Body of pancreas (tissue), 4 donors: ENCODE measurements around the gene FBXL22. TPM values are rescaled to one million over a fixed set of nuclear protein-coding genes. Genes with fewer than 3 reads are reported as not detected.

ENCODE experiments used
- ATAC-seq: fragments of 150-250 bp; one replicate; pipeline ENCODE4 v1.9.1; 2016
- DNase-seq, 4 donors: peaks; one replicate each; pipeline ENCODE4 v3.0.0-alpha.2; 2019
- H3K27ac ChIP-seq, 4 donors: fragments of 200-600 bp; sonication (generic); 1 replicate in 3 of 4; 2 replicates in 1 of 4; pipeline versions ENCODE4 v1.5.1 to v1.6.1; 2016 to 2019; ENCODE audit warnings: mild to moderate bottlenecking in 1 of 4, mixed read lengths in 1 of 4, moderate library complexity in 1 of 4
- H3K27me3 ChIP-seq, 2 donors: fragments of 200-600 bp; sonication (generic); one replicate each; pipeline ENCODE4 v1.6.0; 2016; ENCODE audit warnings: mild to moderate bottlenecking in 1 of 2
- H3K36me3 ChIP-seq, 2 donors: fragments of 200-600 bp; sonication (generic); replicated peaks in 1 of 2; 2 replicates each; pipeline ENCODE4 v1.5.1; 2016; ENCODE audit warnings: low read depth in 2 of 2; ENCODE audit not compliant: insufficient read depth in 1 of 2
- H3K4me1 ChIP-seq: fragments of 200-600 bp; sonication (generic); one replicate; pipeline ENCODE4 v1.6.0; 2016
- H3K4me3 ChIP-seq, 2 donors: fragments of 200-600 bp; sonication (generic); 1 replicate in 1 of 2; 2 replicates in 1 of 2; pipeline ENCODE4 v1.5.1; 2016 to 2019
- H3K9me3 ChIP-seq, 3 donors: fragments of 200-600 bp; sonication (generic); 1 replicate in 2 of 3; 2 replicates in 1 of 3; pipeline ENCODE4 v1.5.1; 2016
- POLR2A ChIP-seq, 3 donors: fragments of 450-650 bp; IDR thresholded peaks; one replicate each; pipeline ENCODE4 v1.6.1; 2016; ENCODE audit warnings: antibody characterized with exemption in 3 of 3, mild to moderate bottlenecking in 2 of 3
- WGBS, 2 donors: methylation state at CpG; one replicate each; pipeline ENCODE4 v1.1.5; 2017; 5-methylcytosine and 5-hydroxymethylcytosine counted together
- intact Hi-C: fragments of 100-400 bp; cut with DNase I; formaldehyde crosslinking; loops from one replicate; pipeline ENCODE4 v1.15.1; 2023
- total RNA-seq, 2 donors: library from RNA; depleted of rRNA; stranded (reverse); fragments of >200 nt; gene quantifications; one replicate each; pipeline ENCODE4 v1.1.0, GENCODE V29; 2016
- TF ChIP-seq, protein P1 (sequence below), 7 experiments: fragments of 450-650 bp in 4 of 7; fragments of 200-600 bp in 3 of 7; sonication (generic) in 3 of 7; IDR thresholded peaks; one replicate each; pipeline ENCODE4 v1.5.1; 2016 to 2019; ENCODE audit warnings: antibody characterized with exemption in 7 of 7

The FBXL22 gene
- total RNA-seq, 2 donors from 2014 or later, result not detected

DNA sequence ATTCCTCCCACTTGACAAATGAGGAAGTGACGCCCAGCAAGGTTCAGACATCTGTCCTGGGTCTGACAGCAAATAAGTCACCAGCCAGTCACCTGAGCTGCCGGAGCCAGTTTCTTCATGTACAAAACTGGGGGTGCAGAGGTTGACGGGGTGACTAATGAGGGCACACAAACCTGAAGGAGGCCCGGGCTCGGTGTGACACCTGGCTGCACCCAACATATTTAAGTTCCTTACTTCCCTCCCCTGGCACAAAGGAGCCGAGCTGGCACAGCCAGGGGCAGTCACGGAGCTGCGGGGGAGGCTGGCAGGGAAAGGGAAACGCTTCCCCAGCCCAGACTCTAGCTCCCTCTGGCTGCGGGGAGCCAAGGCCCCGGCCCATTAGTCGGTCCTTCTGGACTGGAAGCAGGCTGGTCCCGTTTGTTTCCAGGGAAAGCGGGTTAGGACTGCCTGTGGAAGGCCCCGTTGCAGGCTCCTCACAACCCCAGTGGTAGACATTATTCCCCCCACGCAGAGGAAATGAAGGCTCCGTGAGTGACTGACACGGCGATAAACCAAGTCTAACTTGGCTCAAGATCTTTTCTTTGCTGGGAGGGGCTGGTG is 2.3 kb downstream of the FBXL22 start:
- H3K4me1 ChIP-seq, result peaks cover 43% of the 10 kb centered on the region
- intact Hi-C loops, result loop anchor here (5.0 kb wide), 1 partner anchor 122 kb away; no protein-coding TSS in a partner anchor

DNA sequence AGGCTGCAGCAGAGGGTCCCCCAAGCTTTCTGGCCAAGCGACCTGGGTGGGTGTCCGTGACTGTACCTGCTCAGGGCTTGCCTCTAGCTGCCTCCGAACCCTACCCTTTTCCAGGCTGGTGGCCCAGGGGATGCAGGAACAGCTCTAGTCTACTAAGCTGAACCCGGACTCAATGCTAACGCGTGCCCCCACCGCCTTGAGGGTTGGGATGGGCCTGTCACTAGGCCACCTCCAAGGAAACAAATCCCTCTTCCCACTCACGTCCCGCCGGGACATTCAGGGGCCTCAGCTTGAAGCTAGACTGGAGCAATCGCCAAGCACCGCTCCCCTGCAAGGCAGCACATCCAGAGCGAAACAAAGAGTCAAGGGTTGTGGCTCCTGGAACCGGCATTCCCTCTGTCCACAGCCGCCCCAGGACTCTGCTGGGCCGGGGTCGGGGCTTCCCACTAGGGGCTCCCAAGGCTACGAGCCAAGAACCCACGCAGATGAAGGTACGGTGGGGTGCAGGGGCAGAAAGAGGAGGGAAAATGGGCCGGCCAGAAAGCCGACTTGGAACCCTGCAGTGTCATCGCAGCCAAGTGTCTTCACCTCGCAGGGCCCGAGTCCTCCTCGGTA is 2.9 kb downstream of the FBXL22 start:
- peak in 2 of 4 donors; percentile 44 to 49 for DNase-seq
- no peaks in the 10 kb centered on the region for H3K27me3 ChIP-seq
- intact Hi-C loops, result no loop called here
- peak; percentile 15 for ATAC-seq
- no peaks in the 10 kb centered on the region for H3K36me3 ChIP-seq
- H3K4me1 ChIP-seq, result peaks cover 43% of the 10 kb centered on the region
- H3K27ac ChIP-seq, result peak overlapping the region; percentile 81 to 94 (median 92)
- WGBS, 2 donors, result 3 to 6% methylated on average over 11 to 25 of the region's 26 CpGs
- H3K4me3 ChIP-seq, result peak overlapping the region; percentile 16 to 28
- H3K9me3 ChIP-seq, result no peaks in the 10 kb centered on the region
- TF ChIP-seq, protein P1, sequence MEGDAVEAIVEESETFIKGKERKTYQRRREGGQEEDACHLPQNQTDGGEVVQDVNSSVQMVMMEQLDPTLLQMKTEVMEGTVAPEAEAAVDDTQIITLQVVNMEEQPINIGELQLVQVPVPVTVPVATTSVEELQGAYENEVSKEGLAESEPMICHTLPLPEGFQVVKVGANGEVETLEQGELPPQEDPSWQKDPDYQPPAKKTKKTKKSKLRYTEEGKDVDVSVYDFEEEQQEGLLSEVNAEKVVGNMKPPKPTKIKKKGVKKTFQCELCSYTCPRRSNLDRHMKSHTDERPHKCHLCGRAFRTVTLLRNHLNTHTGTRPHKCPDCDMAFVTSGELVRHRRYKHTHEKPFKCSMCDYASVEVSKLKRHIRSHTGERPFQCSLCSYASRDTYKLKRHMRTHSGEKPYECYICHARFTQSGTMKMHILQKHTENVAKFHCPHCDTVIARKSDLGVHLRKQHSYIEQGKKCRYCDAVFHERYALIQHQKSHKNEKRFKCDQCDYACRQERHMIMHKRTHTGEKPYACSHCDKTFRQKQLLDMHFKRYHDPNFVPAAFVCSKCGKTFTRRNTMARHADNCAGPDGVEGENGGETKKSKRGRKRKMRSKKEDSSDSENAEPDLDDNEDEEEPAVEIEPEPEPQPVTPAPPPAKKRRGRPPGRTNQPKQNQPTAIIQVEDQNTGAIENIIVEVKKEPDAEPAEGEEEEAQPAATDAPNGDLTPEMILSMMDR (IDR thresholded peaks at IDR 0.05), result no peak
- TF ChIP-seq POLR2A (IDR thresholded peaks at IDR 0.05), result no peak

More for the DNA sequence above, 2.3 kb downstream of the FBXL22 start:
- WGBS, 2 donors, result 12 to 13% methylated on average over 14 to 19 of the region's 19 CpGs
- H3K27ac ChIP-seq, result peak overlapping the region; percentile 81 to 94 (median 92)
- H3K9me3 ChIP-seq, result no peaks in the 10 kb centered on the region
- no peaks in the 10 kb centered on the region for H3K36me3 ChIP-seq
- DNase-seq, result peak; percentile 81 to 86 (median 84)
- no peaks in the 10 kb centered on the region for H3K27me3 ChIP-seq
- H3K4me3 ChIP-seq, result peak overlapping the region in 1 of 2 donors; percentile 28
- peak in 2 of 3 donors; percentile 49 to 61 for TF ChIP-seq POLR2A (IDR thresholded peaks at IDR 0.05)
- TF ChIP-seq, protein P1 (IDR thresholded peaks at IDR 0.05), result peak; percentile 61 to 91 (median 85)
- ATAC-seq, result peak; percentile 58

- ATAC-seq (peak; percentile 85), DNase-seq (peak; percentile 91 to 95 (median 94))
- 0 to 7% methylated on average over 3 to 45 of the region's 60 CpGs for whole genome bisulfite sequencing, 2 donors
- Histone ChIP-seq H3K27me3 (no peaks in the 10 kb centered on the region), H3K4me3 (peak overlapping the region; percentile 28 to 52), H3K4me1 (peaks cover 43% of the 10 kb centered on the region), H3K9me3 (no peaks in the 10 kb centered on the region), H3K36me3 (no peaks in the 10 kb centered on the region), H3K27ac (peak overlapping the region; percentile 81 to 94 (median 92))
- peak; percentile 89 to 94 (median 93) for TF ChIP-seq POLR2A (IDR thresholded peaks at IDR 0.05)
- TF ChIP-seq, protein P1 (IDR thresholded peaks at IDR 0.05), result peak in 3 of 7 experiments; percentile 38 to 83 (median 82)
- intact Hi-C loops, result no loop called here
Measured at GRCh38 chr15:63600616-63601025, 3.4 kb downstream of the FBXL22 start.

GRCh38 chr15:63601026-63601703 is 4.0 kb downstream of the FBXL22 start:
- peak overlapping the region; percentile 52 to 65 for H3K4me3 ChIP-seq
- DNase-seq (peak; percentile 39 to 51 (median 44)), ATAC-seq (peak; percentile 16)
- 0 to 1% methylated on average over 36 to 61 of the region's 63 CpGs for WGBS, 2 donors
- H3K4me1 ChIP-seq, result peaks cover 43% of the 10 kb centered on the region
- no peaks in the 10 kb centered on the region for H3K27me3 ChIP-seq
- H3K36me3 ChIP-seq, result no peaks in the 10 kb centered on the region
- TF ChIP-seq, protein P1 (IDR thresholded peaks at IDR 0.05), result no peak
- TF ChIP-seq POLR2A (IDR thresholded peaks at IDR 0.05), result no peak
- peak overlapping the region; percentile 74 to 94 (median 92) for H3K27ac ChIP-seq
- H3K9me3 ChIP-seq, result no peaks in the 10 kb centered on the region
- intact Hi-C loops, result no loop called here
